Osteoblast (primary cell): ENCODE data around the gene CD3G. TPM values are rescaled to one million over a fixed set of nuclear protein-coding genes. Genes with fewer than 3 reads are reported as not detected.

Experiments
- DNase-seq: peaks from one replicate; pipeline ENCODE4 v3.0.0; 2011; ENCODE audit warnings: low spot score, mixed read lengths; ENCODE audit not compliant: insufficient read length; ENCODE audit errors: missing footprints
- H2AFZ ChIP-seq: 2 replicates; pipeline ENCODE4 v1.6.0; 2011; ENCODE audit warnings: mild to moderate bottlenecking, low read length
- H3K27ac ChIP-seq: 2 replicates; pipeline ENCODE4 v1.5.1; 2011; ENCODE audit warnings: mild to moderate bottlenecking, low read depth, low read length, moderate library complexity
- H3K27me3 ChIP-seq: 2 replicates; pipeline ENCODE4 v1.6.0; 2012; ENCODE audit warnings: mild to moderate bottlenecking, control low read depth, inconsistent platforms, low read length, moderate library complexity; ENCODE audit not compliant: insufficient read depth
- H3K36me3 ChIP-seq: 2 replicates; pipeline ENCODE4 v1.5.1; 2011; ENCODE audit warnings: mild to moderate bottlenecking, low read length, control low read depth, moderate library complexity; ENCODE audit not compliant: insufficient read depth
- H3K4me1 ChIP-seq: 2 replicates; pipeline ENCODE4 v1.5.1; 2011; ENCODE audit warnings: mild to moderate bottlenecking, low read length, control low read depth, moderate library complexity; ENCODE audit not compliant: insufficient read depth
- H3K4me2 ChIP-seq: 2 replicates; pipeline ENCODE4 v1.6.0; 2011; ENCODE audit warnings: mild to moderate bottlenecking, low read length; ENCODE audit not compliant: insufficient read depth
- H3K4me3 ChIP-seq: fragments of 200-600 bp; sonication (generic); 3 replicates; pipeline ENCODE4 v1.5.1; 2012; ENCODE audit warnings: mild to moderate bottlenecking, low read length, inconsistent platforms; ENCODE audit not compliant: insufficient read depth
- H3K79me2 ChIP-seq: 2 replicates; pipeline ENCODE4 v1.6.0; 2012; ENCODE audit warnings: mild to moderate bottlenecking, low read length, control low read depth, inconsistent platforms; ENCODE audit not compliant: insufficient read depth
- H3K9me3 ChIP-seq: 2 replicates; pipeline ENCODE4 v1.5.1; 2011; ENCODE audit warnings: low read depth, low read length, control low read depth
- H4K20me1 ChIP-seq: 2 replicates; pipeline ENCODE4 v1.6.0; 2012; ENCODE audit warnings: mild to moderate bottlenecking, low read length, control low read depth; ENCODE audit not compliant: insufficient read depth
- CTCF ChIP-seq: IDR thresholded peaks from 2 replicates; pipeline ENCODE4 v1.5.1; 2011; ENCODE audit warnings: mild to moderate bottlenecking, low read depth, low read length, moderate library complexity; ENCODE audit errors: extremely low read depth
- total RNA-seq: library from RNA; depleted of rRNA; stranded (reverse); fragments of >200 nt; gene quantifications from 2 replicates; pipeline ENCODE4 v1.2.3, GENCODE V29; 2012

Gene CD3G
- total RNA-seq, 1 donor: not detected

GRCh38 chr11:118342503-118343161 is 1.5 kb upstream of the CD3G start, which contains the start of gene CD3D:
Gene CD3D (minus strand): TSS chr11:118342705. CDS start chr11:118342607, 98 bp downstream.
- TF ChIP-seq CTCF: no peak
- Histone ChIP-seq H4K20me1 (no peaks in the 10 kb centered on the region), H3K27ac (no peak within 1 kb of the TSS), H3K36me3 (no peaks in the 10 kb centered on the region), H3K27me3 (peaks cover 3% of the 10 kb centered on the region), H3K4me1 (no peaks in the 10 kb centered on the region), H2AFZ (no peak within 1 kb of the TSS), H3K4me3 (no peak within 1 kb of the TSS), H3K79me2 (no peaks in the 10 kb centered on the region), H3K9me3 (no peaks in the 10 kb centered on the region), H3K4me2 (no peak within 1 kb of the TSS)
- DNase-seq: peak; percentile 38

DNA sequence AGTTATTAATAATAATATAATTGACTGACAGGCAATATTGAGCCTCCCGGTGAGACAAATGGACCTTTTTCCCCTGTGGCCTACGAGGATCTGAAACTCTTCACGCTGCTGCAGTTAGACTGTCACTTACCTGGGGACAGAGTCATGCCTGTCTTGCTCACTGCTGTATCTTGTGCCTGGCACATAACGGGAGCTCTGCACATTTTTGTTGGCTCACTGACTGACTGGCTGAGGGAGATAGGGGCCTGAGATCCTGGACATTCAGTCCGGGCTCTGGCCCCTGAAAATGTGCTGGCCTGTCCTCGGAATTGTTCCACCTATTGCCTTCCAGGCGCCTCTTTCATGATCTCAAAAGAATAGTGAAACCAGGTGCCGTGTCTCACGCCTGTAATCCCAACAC is 896 bp upstream of the CD3G start:
- Histone ChIP-seq H3K36me3 (no peaks in the 10 kb centered on the region), H4K20me1 (no peaks in the 10 kb centered on the region), H3K9me3 (no peaks in the 10 kb centered on the region), H3K4me1 (no peaks in the 10 kb centered on the region), H3K4me3 (no peak overlapping the region), H3K27ac (no peak overlapping the region), H2AFZ (no peak overlapping the region), H3K27me3 (peaks cover 3% of the 10 kb centered on the region), H3K4me2 (no peak overlapping the region), H3K79me2 (no peaks in the 10 kb centered on the region)
- TF ChIP-seq CTCF: no peak
- DNase-seq: no peak

DNA sequence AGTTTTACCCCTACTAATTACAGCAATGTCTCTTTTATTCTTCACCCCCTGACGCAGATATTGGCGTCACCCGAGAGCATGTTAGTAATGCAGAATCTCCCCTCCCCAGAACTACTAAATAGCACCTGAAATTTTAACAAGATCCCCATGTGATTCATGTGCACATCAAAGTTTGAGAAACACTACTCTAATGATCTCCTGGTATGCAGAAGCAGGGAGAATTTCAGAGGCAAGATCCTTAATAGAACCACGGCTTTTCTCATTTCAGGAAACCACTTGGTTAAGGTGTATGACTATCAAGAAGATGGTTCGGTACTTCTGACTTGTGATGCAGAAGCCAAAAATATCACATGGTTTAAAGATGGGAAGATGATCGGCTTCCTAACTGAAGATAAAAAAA is 5.3 kb downstream of the CD3G start:
- no peak for TF ChIP-seq CTCF
- no peak overlapping the region for H3K4me3 ChIP-seq
- no peaks in the 10 kb centered on the region for H4K20me1 ChIP-seq
- no peak for DNase-seq
- no peaks in the 10 kb centered on the region for H3K9me3 ChIP-seq
- no peaks in the 10 kb centered on the region for H3K36me3 ChIP-seq
- peaks cover 17% of the 10 kb centered on the region for H3K27me3 ChIP-seq
- H3K4me2 ChIP-seq: no peak overlapping the region
- H2AFZ ChIP-seq: no peak overlapping the region
- no peaks in the 10 kb centered on the region for H3K79me2 ChIP-seq
- no peak overlapping the region for H3K27ac ChIP-seq
- H3K4me1 ChIP-seq: no peaks in the 10 kb centered on the region

DNA sequence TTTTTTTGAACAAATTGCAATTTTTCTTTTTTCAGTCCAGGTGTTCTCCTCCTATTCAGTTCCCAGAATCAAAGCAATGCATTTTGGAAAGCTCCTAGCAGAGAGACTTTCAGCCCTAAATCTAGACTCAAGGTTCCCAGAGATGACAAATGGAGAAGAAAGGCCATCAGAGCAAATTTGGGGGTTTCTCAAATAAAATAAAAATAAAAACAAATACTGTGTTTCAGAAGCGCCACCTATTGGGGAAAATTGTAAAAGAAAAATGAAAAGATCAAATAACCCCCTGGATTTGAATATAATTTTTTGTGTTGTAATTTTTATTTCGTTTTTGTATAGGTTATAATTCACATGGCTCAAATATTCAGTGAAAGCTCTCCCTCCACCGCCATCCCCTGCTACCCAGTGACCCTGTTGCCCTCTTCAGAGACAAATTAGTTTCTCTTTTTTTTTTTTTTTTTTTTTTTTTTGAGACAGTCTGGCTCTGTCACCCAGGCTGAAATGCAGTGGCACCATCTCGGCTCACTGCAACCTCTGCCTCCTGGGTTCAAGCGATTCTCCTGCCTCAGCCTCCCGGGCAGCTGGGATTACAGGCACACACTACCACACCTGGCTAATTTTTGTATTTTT is 9.1 kb downstream of the CD3G start:
- H3K27me3 ChIP-seq: peaks cover 17% of the 10 kb centered on the region
- H2AFZ ChIP-seq: no peak overlapping the region
- peak; percentile 63 for TF ChIP-seq CTCF
- no peaks in the 10 kb centered on the region for H3K36me3 ChIP-seq
- H3K9me3 ChIP-seq: no peaks in the 10 kb centered on the region
- H3K4me3 ChIP-seq: no peak overlapping the region
- no peak overlapping the region for H3K4me2 ChIP-seq
- H3K79me2 ChIP-seq: no peaks in the 10 kb centered on the region
- no peaks in the 10 kb centered on the region for H3K4me1 ChIP-seq
- DNase-seq: peak; percentile 45
- H3K27ac ChIP-seq: no peak overlapping the region
- H4K20me1 ChIP-seq: no peaks in the 10 kb centered on the region
